Endodermal cell (in vitro differentiated cells): Measurements from ENCODE around the gene ATP1A4. TPM values are rescaled to one million over a fixed set of nuclear protein-coding genes. Genes with fewer than 3 reads are reported as not detected.
A peak's percentile ranks its signal among the peaks of the same experiment; 100 is the strongest.

Source experiments
- DNase-seq: peaks from one replicate; pipeline ENCODE4 v3.0.0-alpha.2; 2017
- H3K27ac ChIP-seq: 2 replicates; pipeline ENCODE4 v1.5.1; 2013; ENCODE audit warnings: mild to moderate bottlenecking, low read depth, low read length, moderate library complexity
- H3K27me3 ChIP-seq: 2 replicates; pipeline ENCODE4 v1.6.1; 2013; ENCODE audit warnings: mild to moderate bottlenecking, low read length, moderate library complexity; ENCODE audit not compliant: insufficient read depth, control insufficient read depth, poor library complexity, severe bottlenecking
- H3K36me3 ChIP-seq: 2 replicates; pipeline ENCODE4 v1.7.0; 2013; ENCODE audit warnings: mild to moderate bottlenecking, low read length, moderate library complexity; ENCODE audit not compliant: control insufficient read depth, insufficient read depth
- H3K4me1 ChIP-seq: one replicate; pipeline ENCODE4 v1.7.0; 2013; ENCODE audit warnings: low read length; ENCODE audit not compliant: control insufficient read depth, insufficient read depth
- H3K4me3 ChIP-seq: 2 replicates; pipeline ENCODE4 v1.5.1; 2013; ENCODE audit warnings: mild to moderate bottlenecking, low read length, moderate library complexity
- H3K9ac ChIP-seq: 2 replicates; pipeline ENCODE4 v1.6.1; 2013; ENCODE audit warnings: mild to moderate bottlenecking, low read length, moderate library complexity; ENCODE audit not compliant: poor library complexity, severe bottlenecking; ENCODE audit errors: extremely low read depth
- H3K9me3 ChIP-seq: 2 replicates; pipeline ENCODE4 v1.6.1; 2013; ENCODE audit warnings: mild to moderate bottlenecking, low read length, moderate library complexity; ENCODE audit not compliant: control insufficient read depth
- H3K27ac Mint-ChIP-seq: 2 replicates; pipeline ENCODE4 v1.8.0; 2020; ENCODE audit warnings: mixed read lengths
- H3K27me3 Mint-ChIP-seq: 2 replicates; pipeline ENCODE4 v1.8.0; 2021; ENCODE audit warnings: mild to moderate bottlenecking, mixed read lengths; ENCODE audit not compliant: insufficient read depth
- H3K36me3 Mint-ChIP-seq: 2 replicates; pipeline ENCODE4 v1.8.0; 2020; ENCODE audit warnings: low read depth, mixed read lengths
- H3K4me1 Mint-ChIP-seq: 2 replicates; pipeline ENCODE4 v1.8.0; 2020; ENCODE audit warnings: mixed read lengths
- H3K4me3 Mint-ChIP-seq: 2 replicates; pipeline ENCODE4 v1.8.0; 2020; ENCODE audit warnings: mild to moderate bottlenecking, moderate library complexity, mixed read lengths
- H3K9me3 Mint-ChIP-seq: 2 replicates; pipeline ENCODE4 v1.8.0; 2020; ENCODE audit warnings: mild to moderate bottlenecking, mixed read lengths
- CTCF ChIP-seq: fragments of 200-600 bp; sonication (generic); conservative IDR thresholded peaks from 2 replicates; pipeline ENCODE4 v1.5.0; 2021; ENCODE audit warnings: antibody characterized with exemption, mild to moderate bottlenecking
- WGBS, 2 experiments: methylation state at CpG; one replicate each; pipeline versions ENCODE4 v1.1.5 to v1.1.7; 2013; ENCODE audit warnings: missing lambda C conversion rate in 2 of 2, mixed read lengths in 1 of 2; ENCODE audit not compliant: insufficient coverage in 1 of 2, insufficient read length in 1 of 2; 5-methylcytosine and 5-hydroxymethylcytosine counted together
- total RNA-seq, 2 donors: library from RNA; stranded (reverse); fragmentation: NEBNext Ultra II Directional in 1 of 2; extraction: Animal tissue kit (Norgen Biotek cat#: 25700) in 1 of 2; gene quantifications; 2 replicates in 1 of 2; 3 replicates in 1 of 2; pipeline ENCODE4 v1.2.1, GENCODE V29; 2021

Gene ATP1A4
- total RNA-seq, 2 donors from 2014 or later: 0.55 to 0.75 TPM

DNA sequence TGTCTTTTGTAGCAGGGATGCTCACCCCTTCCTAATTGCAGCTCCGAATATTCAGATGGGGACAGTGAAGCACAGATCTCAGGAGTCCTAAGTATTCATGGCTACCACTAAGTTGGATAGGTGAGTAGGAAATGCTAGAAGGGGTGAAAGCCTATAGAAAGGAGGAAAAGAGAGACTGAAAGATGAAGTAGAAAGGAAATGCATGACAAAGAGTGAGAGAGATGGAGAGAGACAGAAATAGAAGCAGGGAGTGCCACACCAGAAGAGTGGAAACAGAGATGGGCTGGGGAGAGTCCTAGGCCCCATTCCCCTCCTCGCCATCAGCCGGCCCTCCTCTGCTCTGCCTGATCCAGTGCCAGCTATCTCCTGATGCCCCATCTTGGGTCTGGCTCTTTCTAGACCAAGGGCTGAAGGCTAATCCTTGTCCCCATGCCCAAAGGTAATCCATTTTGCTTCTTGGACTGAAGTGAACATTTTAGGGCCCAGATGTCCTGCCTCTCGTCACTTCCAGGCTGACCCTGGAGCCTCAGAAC lies 55.8 kb downstream of the ATP1A4 start:
- peak overlapping the region; percentile 3 for H3K27ac ChIP-seq
- H3K9me3 Mint-ChIP-seq: no peaks in the 10 kb centered on the region
- no peak for TF ChIP-seq CTCF

DNA sequence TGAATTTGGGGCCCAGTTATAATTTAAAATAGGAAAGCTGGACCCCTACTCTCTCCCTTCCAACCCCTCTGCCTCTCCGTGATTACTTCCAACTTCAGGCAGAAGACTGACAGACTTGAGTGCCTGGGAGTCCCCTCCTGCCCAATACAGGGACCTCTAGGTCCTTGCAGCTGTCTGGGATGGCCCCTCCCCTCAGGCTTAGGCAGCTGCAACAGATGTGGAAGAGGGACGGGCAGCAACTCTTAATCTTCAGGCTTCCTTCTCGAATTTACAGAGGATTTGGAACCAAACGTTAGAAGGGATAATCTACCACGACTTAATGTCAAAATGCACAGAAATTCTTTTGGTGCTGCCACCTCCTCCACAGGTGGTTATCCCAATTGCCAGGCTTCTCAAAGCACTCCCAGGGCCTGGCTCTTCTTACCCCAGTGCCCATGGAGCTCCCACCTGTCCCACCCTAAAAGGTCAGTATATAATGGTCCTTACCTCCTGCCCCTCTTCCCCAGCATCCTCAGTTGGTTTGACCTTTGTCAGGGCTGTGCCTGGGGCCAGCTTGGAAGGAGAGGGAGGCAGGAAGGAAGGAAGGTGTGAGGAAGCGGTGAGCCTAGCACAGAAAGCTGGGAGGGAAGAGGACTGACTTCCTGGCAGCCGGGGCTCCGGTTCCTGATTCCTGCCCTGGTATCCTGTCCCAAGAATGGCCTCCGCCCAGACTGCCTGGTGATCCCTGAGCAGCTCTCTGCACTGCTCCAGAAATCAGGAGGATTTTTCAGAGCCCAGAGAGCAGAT lies 56.6 kb downstream of the ATP1A4 start:
- Mint-ChIP-seq H3K4me1 (peaks cover 60% of the 10 kb centered on the region), H3K4me3 (no peak overlapping the region), H3K27ac (no peak overlapping the region), H3K36me3 (peaks cover 27% of the 10 kb centered on the region), H3K27me3 (no peaks in the 10 kb centered on the region), H3K9me3 (no peaks in the 10 kb centered on the region)
- TF ChIP-seq CTCF: no peak
- no peaks in the 10 kb centered on the region for H3K9me3 ChIP-seq
- H3K9ac ChIP-seq: no peak overlapping the region
- no peak overlapping the region for H3K4me3 ChIP-seq
- H3K4me1 ChIP-seq: peaks cover 13% of the 10 kb centered on the region
- peak overlapping the region; percentile 69 for H3K27ac ChIP-seq
- DNase-seq: no peak
- no peaks in the 10 kb centered on the region for H3K27me3 ChIP-seq
- H3K36me3 ChIP-seq: peaks cover 35% of the 10 kb centered on the region
- WGBS, 2 experiments: 77 to 79% methylated on average over 6 to 9 of the region's 9 CpGs

More for the DNA sequence above, 55.8 kb downstream of the ATP1A4 start:
- H3K4me3 Mint-ChIP-seq: no peak overlapping the region
- H3K27ac Mint-ChIP-seq: peak overlapping the region; percentile 36
- H3K4me3 ChIP-seq: peak overlapping the region; percentile 91
- H3K9me3 ChIP-seq: no peaks in the 10 kb centered on the region
- H3K36me3 Mint-ChIP-seq: peaks cover 19% of the 10 kb centered on the region
- H3K4me1 ChIP-seq: peaks cover 9% of the 10 kb centered on the region
- peaks cover 53% of the 10 kb centered on the region for H3K4me1 Mint-ChIP-seq
- H3K27me3 ChIP-seq: no peaks in the 10 kb centered on the region
- peaks cover 27% of the 10 kb centered on the region for H3K36me3 ChIP-seq
- no peak overlapping the region for H3K9ac ChIP-seq
- 91 to 100% methylated on average over 3 to 4 of the region's 4 CpGs for WGBS, 2 experiments
- DNase-seq: no peak
- H3K27me3 Mint-ChIP-seq: no peaks in the 10 kb centered on the region

- Histone ChIP-seq H3K9me3 (no peaks in the 10 kb centered on the region), H3K9ac (no peak overlapping the region), H3K36me3 (peaks cover 41% of the 10 kb centered on the region), H3K4me1 (peaks cover 13% of the 10 kb centered on the region), H3K27ac (peak overlapping the region; percentile 69), H3K27me3 (no peaks in the 10 kb centered on the region), H3K4me3 (no peak overlapping the region)
- peak overlapping the region; percentile 37 for H3K27ac Mint-ChIP-seq
- H3K36me3 Mint-ChIP-seq: peaks cover 32% of the 10 kb centered on the region
- H3K9me3 Mint-ChIP-seq: no peaks in the 10 kb centered on the region
- no peak for DNase-seq
- H3K27me3 Mint-ChIP-seq: no peaks in the 10 kb centered on the region
- 40 to 79% methylated on average over 2 to 6 of the region's 6 CpGs for WGBS, 2 experiments
- H3K4me1 Mint-ChIP-seq: peaks cover 65% of the 10 kb centered on the region
- no peak for TF ChIP-seq CTCF
- H3K4me3 Mint-ChIP-seq: no peak overlapping the region
Observed at GRCh38 chr1:160208557-160209320, 57.3 kb downstream of the ATP1A4 start.
